LNCAP (cell line): ENCODE measurements around the gene TRIM14.

Experiments
- TF ChIP-seq, protein P1 (sequence below): fragments of 450-650 bp; IDR thresholded peaks from 2 replicates; pipeline ENCODE4 v1.5.1; 2017; ENCODE audit warnings: mild to moderate bottlenecking

TRIM14 gene

DNA sequence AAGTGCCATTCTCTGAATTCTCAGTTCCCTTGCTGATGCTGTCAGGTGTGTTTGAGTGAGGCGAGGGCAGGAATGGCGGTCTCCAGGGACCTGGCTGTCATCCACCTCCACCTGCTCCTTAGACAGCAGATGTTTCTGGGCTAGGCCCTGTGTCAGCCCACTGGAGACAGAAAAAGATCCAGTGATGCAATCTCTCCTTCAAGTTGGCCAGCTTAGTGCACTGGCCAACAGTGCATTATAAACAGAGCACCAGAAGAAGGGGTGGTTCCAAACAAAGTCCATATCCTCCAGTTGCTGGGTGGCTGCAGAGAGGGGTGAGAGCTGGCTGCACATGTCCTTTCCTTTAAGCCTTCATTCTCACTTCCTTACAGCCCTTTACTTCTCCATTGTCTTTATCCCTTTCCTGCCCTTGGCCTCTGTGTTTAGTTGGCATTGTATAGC, 35.9 kb downstream of the TRIM14 start:
- TF ChIP-seq, protein P1, sequence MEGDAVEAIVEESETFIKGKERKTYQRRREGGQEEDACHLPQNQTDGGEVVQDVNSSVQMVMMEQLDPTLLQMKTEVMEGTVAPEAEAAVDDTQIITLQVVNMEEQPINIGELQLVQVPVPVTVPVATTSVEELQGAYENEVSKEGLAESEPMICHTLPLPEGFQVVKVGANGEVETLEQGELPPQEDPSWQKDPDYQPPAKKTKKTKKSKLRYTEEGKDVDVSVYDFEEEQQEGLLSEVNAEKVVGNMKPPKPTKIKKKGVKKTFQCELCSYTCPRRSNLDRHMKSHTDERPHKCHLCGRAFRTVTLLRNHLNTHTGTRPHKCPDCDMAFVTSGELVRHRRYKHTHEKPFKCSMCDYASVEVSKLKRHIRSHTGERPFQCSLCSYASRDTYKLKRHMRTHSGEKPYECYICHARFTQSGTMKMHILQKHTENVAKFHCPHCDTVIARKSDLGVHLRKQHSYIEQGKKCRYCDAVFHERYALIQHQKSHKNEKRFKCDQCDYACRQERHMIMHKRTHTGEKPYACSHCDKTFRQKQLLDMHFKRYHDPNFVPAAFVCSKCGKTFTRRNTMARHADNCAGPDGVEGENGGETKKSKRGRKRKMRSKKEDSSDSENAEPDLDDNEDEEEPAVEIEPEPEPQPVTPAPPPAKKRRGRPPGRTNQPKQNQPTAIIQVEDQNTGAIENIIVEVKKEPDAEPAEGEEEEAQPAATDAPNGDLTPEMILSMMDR, result no peak

DNA sequence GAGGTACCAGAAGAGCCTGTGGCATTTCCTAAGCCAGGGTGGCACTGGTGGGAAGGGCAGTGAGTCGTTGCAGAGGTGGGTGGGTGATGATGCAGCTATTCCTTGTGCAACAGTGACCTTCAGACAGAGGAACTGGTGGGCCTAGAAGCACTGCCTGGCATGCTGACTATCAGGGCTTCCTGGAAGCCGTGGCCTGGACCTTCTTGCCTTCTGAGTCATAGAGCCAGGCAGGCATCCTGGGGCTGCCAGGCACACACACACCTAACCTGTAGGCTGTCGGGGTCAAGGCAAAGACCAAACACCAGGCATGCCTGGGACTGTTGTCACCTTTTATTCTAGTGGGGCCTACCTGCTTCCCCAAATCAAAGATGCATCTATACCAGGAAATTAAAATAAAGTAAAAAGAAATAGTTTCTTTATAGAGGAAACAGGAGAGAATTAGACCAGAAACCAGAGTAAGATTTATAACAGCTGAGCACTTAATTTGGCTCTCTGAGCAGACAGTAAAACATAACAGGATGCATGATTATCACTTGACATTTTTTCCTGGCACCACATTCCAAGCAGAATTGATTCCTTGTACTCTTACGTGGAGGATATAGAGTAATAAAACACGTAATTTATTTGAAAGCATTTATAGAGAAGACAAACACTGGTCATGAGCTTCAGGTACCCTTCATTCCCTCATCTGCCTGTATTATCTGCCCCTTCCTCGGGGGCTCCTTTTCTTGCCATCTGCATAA, 37.4 kb downstream of the TRIM14 start:
- TF ChIP-seq, protein P1, result no peak

DNA sequence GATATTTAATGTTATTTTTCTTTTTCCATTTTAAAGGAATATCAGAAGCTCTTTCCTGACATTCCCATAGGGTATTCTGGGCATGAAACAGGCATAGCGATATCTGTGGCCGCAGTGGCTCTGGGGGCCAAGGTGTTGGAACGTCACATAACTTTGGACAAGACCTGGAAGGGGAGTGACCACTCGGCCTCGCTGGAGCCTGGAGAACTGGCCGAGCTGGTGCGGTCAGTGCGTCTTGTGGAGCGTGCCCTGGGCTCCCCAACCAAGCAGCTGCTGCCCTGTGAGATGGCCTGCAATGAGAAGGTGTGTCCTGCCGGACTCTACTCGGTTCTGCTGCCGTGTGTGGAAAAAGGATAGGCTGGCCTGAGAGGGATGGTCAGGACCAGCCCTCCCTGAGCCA, 38.2 kb downstream of the TRIM14 start:
- TF ChIP-seq, protein P1, result no peak

DNA sequence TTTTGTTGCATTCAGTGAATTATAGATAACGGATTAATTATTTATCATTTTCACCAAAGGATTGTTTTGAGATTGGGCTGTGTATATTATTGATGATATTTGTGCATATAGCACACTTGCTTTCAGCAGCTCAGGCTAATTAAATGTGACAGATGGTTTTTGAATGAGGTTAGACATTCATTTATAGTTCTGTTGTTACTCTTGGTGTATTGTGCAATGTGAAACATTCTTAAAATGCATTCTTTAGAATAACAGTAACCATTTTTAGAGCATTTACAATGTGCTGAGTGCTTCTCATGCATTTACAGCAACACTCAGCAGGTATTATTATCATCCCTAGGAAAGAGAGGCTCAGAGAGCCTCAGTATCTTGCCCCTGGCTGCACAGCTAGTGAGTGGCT, 38.7 kb downstream of the TRIM14 start:
- TF ChIP-seq, protein P1, result no peak

DNA sequence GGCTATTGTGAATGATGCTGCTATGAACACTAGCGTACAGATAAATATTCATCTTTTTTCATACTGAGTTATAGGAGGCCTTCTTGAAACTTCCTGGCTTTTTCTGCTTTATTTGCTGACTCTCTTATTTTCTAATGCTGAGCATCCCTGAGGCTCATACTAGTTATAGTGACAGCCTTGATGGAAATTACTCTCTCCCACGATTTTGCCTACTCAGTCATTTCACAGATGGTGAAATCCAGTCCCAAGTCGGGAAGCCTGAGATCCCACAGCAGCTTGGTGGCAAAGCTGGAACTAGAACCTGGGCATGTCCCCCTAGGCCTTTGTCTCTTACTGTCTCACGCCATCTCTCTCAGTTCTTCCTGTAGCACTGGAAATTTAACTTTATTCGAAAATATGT, 40.1 kb downstream of the TRIM14 start:
- TF ChIP-seq, protein P1, result no peak

DNA sequence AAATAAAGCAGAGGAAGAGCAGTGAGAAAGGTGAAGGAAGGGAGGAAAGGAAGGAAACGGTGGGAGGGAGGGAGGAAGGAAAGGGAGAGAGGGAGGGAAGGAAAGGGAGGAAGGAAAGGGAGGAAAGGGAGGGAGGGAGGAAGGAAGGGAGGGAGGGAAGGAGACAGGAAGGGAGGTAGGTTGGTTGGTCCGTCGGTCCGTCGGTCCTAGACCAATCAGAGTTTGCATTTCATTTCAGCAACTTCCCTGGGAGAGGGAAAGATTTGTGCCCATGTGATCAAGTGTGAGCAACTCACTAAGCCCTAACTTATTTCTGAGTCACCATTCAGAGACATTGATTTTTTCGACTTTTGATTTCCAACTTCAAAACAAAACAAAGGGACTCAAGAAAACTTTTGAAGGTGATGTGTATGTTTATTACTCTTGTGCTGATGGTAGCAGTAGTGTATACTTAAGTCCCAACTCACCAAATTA, 43.7 kb downstream of the TRIM14 start:
- TF ChIP-seq, protein P1, result no peak

DNA sequence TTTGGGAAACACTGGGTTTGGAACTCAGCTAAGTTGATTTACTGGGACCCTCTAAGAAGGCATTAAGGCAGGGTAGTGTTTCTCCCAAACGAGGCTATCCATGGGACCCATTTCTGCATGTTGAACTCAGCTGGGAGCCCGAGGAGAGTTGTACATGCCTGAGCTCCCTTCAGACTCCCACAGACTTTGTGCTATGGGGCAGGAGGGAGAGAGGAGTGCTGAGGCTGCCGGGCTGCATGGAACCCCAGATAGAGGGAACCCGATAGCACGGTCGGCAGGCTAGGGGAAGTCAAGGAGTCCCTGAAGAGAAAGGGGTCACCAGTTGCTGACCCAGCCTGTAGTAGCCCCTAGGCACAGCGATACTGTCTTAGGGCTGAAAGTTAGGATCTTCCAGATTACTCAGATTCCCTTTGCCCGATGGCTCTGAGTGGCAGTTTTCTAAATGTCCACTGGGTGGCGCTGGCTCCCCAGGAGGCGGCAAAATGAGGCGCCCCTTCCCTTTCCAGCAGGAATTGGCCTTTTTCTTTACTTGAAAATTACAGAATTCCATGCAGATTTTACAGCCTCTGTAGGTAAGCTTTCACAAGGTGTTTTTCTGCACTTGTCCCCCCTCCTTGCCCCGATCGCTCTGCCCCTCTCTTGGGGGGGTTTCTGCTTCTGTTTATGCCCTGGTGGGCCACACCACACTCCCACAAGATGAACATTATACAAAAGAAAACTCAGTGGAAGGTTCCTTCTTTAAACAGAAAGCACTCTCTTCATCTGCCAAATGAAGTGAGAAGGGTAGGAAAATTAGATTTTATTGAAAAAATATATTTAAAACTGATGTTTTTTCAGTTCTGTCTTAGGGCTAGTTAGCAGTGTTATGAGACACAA, 44.7 kb downstream of the TRIM14 start:
- TF ChIP-seq, protein P1, result peak; percentile 96
